ENCODE data around the gene VPS35L.

The VPS35L gene

DNA sequence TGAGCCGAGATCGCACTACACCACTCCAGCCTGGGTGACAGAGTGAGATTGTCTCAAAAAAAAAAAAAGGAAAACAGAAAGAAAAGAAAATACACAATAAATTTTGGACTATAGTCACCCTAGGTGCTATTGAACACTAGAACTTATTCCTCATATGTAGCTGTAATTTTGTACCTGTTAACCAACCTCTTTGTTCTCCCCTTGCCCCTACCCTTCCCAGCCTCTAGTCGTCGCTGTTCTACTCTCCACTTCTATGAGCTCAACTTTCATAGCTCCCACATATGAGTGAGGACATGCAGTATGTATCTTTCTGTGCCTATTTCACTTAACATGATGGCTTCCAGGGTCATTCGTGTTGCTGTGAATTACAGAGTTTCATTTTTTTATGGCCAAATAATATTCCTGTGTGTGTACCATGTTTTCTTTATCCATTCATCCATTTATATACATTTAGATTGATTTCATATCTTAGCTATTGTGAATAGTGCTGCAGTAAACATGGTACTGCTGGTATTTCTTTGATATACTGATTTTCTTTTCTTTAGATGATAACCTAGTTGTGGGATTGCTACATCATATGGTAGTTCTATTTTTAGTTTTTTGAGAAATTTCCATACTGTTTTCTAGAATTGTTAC lies 28.3 kb downstream of the VPS35L start:
- no peak overlapping the region for H3K27ac ChIP-seq
- ChIA-PET POLR2A (ENCODE audit: low non-redundant PET) (no interaction called here), CTCF (interaction anchor here (0.5 to 1.3 kb wide), 8 partner anchors 10 to 311 kb away, joined by 3 to 8 read pairs (median 3); no protein-coding TSS in a partner anchor)
- peak; percentile 36 for DNase-seq (ENCODE audit: low spot score)
- peak; percentile 92 for TF ChIP-seq CTCF (conservative IDR thresholded peaks at IDR 0.05; ENCODE audit: low read depth)

DNA sequence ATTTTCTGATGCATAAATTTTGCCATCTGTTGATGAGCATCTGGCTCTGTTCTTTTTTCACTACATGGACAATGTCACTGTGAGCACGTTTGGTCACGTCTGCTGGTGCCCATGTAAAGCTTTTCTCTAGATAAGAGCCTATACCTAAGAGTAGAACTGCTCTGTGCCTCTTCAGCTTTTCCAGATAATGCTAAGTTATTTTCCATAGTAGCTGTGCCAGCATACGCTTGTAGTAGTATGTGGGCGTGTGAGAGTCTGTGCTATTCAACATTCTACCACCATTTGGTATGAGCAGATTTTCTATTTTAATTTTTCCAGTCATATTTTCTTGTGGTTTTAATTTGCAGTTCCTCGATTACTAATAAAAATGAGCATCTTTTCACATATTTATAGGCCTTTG lies 33.2 kb downstream of the VPS35L start:
- H3K27ac ChIP-seq: no peak overlapping the region
- POLR2A ChIA-PET (ENCODE audit: low non-redundant PET): no interaction called here
- no peak for TF ChIP-seq CTCF (conservative IDR thresholded peaks at IDR 0.05; ENCODE audit: low read depth)
- CTCF ChIA-PET: no interaction called here
- no peak for DNase-seq (ENCODE audit: low spot score)

DNA sequence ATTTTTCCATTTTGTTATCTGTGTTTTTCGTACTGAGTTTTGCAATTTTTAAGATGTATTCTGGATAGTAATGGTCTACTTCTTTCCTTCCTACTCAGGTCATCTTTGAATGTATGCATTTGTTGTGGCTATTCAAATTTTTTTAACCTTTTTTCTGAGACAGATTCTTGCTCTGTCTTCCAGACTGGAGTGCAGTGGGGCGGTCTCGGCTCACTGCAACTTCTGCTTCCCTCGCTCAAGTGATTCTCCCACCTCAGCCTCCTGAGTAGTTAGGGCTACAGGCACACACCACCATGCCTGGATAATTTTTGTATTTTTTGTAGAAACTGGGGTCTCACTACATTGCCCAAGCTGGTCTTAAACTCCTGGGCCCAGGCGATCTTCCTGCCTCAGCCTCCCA lies 33.6 kb downstream of the VPS35L start:
- H3K27ac ChIP-seq: no peak overlapping the region
- POLR2A ChIA-PET (ENCODE audit: low non-redundant PET): no interaction called here
- no peak for DNase-seq (ENCODE audit: low spot score)
- CTCF ChIA-PET: interaction anchor here (0.9 kb wide), 1 partner anchor 295 kb away, joined by 6 read pairs; no protein-coding TSS in a partner anchor
- no peak for TF ChIP-seq CTCF (conservative IDR thresholded peaks at IDR 0.05; ENCODE audit: low read depth)

GRCh38 chr16:19589771-19590302 lies 34.3 kb downstream of the VPS35L start:
- no peak for TF ChIP-seq CTCF (conservative IDR thresholded peaks at IDR 0.05; ENCODE audit: low read depth)
- CTCF ChIA-PET: interaction anchor here (0.9 to 1.3 kb wide), 2 partner anchors 294 to 794 kb away, joined by 3 to 6 read pairs; no protein-coding TSS in a partner anchor
- no peak for DNase-seq (ENCODE audit: low spot score)
- POLR2A ChIA-PET (ENCODE audit: low non-redundant PET): no interaction called here
- no peak overlapping the region for H3K27ac ChIP-seq

DNA sequence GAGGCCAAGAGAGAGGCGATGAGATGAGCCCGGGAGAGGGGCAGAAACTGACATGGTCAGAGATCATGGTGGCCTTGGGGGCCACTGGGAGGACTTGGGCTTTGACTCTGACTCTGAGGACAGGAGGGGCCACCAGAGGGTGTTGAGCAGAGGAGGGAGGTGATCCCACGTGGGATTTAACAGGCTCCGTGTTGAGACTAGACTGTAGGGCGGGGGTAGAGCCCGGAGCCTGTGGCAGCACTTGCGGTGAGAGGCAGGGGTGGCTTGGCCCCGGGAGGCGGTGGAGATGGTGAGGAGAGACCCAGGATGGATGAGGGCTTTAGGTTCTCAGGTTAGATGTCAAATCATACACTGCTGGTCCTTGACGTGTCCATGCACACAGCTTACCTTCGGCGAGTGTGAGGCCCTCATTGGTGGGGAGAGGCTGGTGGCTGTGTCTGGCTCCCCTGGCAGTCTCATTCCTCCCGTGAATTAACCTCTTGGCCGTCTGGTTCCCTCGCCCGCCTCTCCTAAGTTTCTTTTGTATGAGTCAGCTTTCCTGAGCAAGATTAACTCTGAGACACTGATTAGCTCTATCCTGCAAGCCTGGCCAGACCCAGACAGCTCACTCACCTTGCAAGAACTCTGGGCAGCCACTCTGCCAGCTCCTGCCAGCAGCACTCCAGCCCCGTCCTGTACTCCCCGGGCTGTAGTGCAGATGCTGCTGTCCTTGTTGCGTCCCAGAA lies 39.7 kb downstream of the VPS35L start:
- peak overlapping the region; percentile 89 for H3K27ac ChIP-seq
- POLR2A ChIA-PET (ENCODE audit: low non-redundant PET): no interaction called here
- TF ChIP-seq CTCF (conservative IDR thresholded peaks at IDR 0.05; ENCODE audit: low read depth): no peak
- DNase-seq (ENCODE audit: low spot score): peak; percentile 67
- CTCF ChIA-PET: interaction anchor here (0.9 to 2.5 kb wide), 2 partner anchors 12 to 284 kb away, joined by 3 to 8 read pairs; no protein-coding TSS in a partner anchor

- ChIA-PET CTCF (interaction anchor here (0.5 to 4.1 kb wide), 6 partner anchors 13 to 348 kb away, joined by 3 to 33 read pairs (median 4); partner anchors contain the start of gene GPRC5B), POLR2A (ENCODE audit: low non-redundant PET) (no interaction called here)
- no peak for TF ChIP-seq CTCF (conservative IDR thresholded peaks at IDR 0.05; ENCODE audit: low read depth)
- no peak for DNase-seq (ENCODE audit: low spot score)
- H3K27ac ChIP-seq: 0 out of 2 replicates have a peak overlapping the region, but pooled peaks have one; percentile 20
Measured at GRCh38 chr16:19598805-19599510, 43.5 kb downstream of the VPS35L start.
